Erythroblast (primary cell): Measurements from ENCODE around the gene OR6M1.

ENCODE experiments used
- GATA1 ChIP-seq: IDR thresholded peaks from 2 replicates; pipeline ENCODE4 v1.6.1; 2011; ENCODE audit warnings: low read depth, mild to moderate bottlenecking, control low read depth, low read length, moderate library complexity
- POLR2A ChIP-seq: IDR thresholded peaks from 2 replicates; pipeline ENCODE4 v1.6.1; 2011; ENCODE audit warnings: mild to moderate bottlenecking, low read length

DNA sequence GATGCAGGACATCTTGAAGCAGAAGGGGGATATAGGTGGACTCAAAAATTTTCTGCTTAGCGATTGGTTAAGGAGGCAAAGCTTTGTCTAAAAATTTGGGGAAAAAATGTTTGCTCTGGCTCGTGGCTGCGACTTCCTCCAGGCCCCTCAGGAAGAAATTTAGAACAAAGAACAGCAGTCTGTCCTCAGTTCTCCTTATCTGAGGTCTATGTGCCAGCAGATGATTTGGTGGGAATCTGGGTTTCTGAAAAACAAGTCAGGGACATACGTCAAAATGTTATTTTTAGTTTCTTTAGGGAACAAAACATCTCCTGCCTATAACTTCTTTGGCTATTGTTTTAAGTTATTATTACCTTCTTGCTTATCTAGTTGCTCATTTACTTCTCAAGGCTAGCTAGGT, 8.1 kb downstream of the OR6M1 start:
- TF ChIP-seq POLR2A (no peak), GATA1 (no peak)
